ENCODE data around the gene PKDCC.

The PKDCC gene

DNA sequence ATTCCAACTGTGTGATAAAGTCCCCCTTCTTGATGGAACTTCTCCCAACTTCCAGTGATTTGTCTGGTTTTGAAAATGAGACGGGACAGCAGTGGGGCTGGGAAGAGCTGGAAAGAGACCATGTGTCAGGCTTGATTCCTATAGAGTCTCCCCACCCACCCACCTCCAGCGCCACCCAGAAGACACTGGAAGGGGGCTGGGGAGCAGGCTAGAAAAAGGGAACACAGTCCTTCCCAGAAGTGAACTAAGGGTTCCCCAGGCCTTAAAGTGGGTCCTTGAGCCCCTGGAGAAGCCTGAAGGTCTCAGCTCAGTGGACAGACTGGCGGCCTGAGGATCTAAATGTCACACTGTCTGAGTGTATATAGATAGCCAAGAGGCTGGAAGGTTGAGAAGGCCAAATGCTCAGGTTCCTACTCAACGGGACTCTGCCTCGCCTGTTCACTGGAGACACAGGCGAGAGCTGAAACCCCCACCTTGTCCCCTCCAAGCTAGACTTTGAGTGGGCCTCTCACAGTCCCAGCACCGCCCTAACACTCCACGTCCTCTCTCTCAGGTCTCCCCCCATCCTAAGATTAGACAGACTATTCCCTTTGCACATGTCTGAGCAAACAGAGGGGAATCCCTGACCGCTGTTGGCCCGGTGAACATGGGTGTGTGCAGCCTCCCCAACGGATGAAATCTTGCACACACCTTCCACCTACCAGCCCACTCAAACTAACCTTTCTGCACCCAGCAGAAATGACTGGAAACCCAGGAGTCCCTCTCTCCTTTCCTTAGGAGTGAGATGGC is 1.6 kb downstream of the PKDCC start:
- DNase-seq (ENCODE audit: low read depth) = no peak

DNA sequence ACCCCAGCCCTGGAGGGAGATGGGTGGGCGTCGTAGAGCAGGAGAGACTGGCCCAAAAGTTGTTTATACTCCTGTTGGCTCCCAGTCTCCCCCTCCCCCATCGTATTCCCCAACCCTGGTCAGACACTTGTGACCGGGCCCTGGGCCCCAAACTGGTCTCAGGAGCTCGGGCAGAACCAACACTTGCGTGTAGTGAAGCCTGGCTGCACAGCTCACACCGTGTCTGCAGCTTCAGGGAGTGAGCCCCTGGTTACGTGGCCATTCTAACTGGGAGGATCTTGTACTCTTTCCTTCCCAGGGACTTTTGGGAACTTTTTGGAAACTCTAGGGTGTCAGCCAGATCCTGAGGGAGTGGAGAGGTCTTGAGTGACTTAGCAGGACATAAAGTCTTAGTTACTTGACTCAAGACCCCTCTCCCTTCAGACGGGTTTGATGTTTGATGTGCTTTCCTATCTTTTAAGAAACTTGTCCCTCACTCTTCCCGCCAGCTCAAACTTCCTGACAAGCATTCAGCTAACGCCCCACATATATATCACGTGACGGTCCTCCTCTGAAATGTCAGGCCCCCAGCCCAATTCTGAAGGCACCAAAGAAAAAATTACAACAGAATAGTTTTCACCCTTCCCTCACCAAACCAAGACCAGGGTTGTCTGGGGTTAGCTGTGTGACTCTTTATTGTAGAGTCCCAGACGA is 2.3 kb downstream of the PKDCC start:
- no peak for DNase-seq (ENCODE audit: low read depth)

DNA sequence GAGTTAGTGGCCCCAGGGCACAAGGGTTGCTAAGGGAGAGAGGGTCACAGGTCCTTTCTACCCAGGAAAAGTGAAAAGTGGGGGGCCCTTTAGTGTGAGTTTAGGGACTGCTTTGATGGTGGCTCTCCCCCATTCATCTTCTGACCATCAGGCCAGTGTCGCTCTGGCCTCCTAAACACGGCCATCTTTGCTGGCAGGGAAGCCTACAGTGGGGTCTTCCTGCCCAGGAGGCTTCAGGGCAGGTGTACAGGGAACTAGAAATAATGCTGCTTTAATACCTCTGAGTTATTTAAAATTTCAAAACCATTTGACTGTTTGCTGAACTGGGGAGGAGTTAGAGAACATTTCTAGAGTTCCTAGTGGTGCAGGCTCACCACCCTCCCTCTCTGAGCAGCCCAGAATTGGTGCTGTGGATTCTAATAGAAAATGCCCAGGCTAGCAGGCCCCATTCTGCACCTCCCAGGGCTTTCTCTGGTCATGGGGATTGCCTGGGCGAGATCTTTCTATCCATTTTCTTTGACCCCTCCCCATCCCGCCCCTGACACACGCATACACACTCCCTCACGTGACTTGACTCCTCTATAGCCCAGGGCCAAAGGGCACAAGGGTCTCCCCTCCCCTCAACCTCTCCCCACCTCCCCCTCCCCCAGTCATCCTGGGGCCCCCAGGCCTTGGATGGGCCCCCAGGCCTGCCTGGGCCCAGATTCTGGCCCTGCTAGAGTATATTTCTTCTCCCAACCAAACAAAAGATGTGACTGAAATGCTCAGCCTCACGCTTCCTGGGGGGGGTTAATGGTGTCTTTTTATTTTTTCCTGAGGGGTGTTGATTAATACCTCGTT is 3.1 kb downstream of the PKDCC start:
- no peak for DNase-seq (ENCODE audit: low read depth)

DNA sequence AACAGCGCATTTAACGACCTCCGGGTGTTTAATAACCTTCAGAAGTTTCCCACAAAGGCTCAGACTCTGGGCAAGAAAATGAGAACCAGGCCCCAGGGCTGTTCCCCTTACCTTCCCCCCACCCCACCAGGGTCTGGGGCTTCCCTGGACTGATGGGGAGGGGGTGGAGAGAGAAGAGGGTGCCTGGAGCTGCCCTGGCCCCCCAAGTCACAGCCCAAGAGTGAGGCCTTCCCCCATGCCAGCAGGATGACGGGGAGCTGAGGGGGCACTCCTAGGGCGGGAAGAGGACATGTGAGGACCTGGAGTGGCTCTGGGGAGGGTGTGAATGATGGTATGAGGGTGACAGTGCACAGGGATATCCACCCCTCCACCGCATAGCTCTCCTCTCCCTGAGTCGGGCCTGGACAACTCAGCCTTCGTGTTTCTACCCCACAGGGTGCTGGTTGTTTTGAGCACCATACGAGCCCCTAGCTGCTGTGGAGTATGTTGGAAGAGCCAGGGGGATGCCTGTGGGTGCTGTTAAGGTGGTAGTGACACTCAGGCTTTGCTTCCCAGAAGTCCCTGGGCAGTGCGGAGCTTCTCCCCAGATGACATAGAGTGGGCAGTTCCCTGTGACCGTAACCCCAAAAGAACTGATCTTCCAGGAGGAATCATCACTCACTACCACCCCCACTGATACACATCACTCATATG is 3.9 kb downstream of the PKDCC start:
- DNase-seq (ENCODE audit: low read depth) = no peak

DNA sequence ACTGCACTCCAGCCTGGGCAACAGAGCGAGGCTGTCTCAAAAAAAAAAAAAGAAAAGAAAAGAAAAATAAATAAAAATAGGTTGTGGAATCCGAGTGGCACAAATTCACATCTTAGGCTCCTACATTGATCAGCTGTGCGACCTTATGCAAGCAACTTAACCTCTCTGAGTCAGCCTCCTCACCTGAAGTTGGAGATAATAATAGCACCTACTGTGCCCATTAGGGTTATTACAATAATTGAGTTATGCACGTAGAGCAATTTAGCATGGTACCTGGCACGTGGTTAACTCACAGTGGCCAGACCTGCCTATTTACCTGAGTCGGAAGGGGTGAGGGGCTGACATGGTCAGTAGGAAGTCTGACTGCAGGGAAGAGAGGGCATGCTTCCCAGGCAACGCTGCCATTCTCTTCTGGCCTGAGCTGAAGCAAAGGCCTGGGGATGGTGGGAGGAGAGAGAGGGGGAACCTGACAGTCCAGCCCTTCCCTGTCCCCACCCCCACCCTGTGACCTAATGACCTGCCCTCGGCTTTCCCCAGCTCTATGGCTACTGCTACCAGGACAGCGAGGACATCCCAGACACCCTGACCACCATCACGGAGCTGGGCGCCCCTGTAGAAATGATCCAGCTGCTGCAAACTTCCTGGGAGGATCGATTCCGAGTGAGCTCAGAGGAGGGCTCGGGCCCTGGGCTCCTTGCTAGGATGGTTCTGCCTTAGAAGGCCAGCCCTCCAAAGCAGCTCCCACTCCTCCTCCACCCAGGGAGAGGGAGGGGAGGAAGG is 5.1 kb downstream of the PKDCC start:
- DNase-seq (ENCODE audit: low read depth) = no peak

DNA sequence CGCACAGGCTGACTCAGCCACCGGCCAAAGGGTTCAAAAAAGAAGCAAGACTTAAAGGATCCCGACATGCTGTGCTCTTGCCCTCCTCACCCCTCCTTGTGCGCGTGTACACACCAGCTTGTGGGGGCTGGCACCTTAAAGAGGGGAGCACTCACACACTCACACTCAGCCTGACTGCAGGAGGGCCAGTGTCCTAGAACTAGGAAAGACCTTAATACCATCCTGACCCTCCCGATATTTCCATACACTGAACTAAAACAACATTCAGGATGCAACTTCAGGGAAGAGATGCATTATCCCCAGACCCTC is 5.6 kb downstream of the PKDCC start:
- DNase-seq (ENCODE audit: low read depth) = no peak

DNA sequence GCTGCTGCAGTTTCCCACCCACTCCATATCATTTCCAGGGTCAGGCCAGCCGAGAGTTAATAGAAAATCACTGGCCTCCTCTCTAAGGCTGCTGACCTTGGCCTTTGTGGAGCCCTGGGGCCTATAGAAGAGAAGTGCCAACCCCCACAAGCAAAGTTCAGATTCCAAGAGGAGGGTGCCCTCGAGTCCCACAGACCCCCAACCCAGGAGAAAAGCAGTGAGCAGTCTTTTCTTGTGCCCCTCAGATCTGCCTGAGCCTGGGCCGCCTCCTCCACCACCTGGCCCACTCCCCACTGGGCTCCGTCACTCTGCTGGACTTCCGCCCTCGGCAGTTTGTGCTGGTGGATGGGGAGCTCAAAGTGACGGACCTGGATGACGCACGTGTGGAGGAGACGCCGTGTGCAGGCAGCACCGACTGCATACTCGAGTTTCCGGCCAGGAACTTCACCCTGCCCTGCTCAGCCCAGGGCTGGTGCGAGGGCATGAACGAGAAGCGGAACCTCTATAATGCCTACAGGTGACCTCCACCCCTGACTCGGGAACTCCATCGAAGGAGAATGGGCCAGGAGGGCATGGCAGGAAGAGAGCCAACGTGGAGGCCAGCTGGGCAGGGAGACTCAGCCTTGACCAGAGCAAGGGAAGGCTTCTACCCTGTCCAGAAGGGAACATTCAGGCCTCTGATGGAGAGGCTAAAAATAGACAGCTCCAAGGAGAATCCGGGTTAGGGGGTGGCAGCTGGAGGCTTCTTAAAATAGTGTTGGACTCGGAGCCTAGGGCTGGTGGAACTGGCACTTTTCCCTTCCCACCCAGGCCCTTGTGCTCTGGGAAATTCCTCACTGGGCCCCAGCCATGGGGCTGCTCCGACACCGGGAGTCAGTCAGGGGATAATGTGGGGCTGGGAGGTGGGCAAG is 6.2 kb downstream of the PKDCC start:
- DNase-seq (ENCODE audit: low read depth) = no peak

DNA sequence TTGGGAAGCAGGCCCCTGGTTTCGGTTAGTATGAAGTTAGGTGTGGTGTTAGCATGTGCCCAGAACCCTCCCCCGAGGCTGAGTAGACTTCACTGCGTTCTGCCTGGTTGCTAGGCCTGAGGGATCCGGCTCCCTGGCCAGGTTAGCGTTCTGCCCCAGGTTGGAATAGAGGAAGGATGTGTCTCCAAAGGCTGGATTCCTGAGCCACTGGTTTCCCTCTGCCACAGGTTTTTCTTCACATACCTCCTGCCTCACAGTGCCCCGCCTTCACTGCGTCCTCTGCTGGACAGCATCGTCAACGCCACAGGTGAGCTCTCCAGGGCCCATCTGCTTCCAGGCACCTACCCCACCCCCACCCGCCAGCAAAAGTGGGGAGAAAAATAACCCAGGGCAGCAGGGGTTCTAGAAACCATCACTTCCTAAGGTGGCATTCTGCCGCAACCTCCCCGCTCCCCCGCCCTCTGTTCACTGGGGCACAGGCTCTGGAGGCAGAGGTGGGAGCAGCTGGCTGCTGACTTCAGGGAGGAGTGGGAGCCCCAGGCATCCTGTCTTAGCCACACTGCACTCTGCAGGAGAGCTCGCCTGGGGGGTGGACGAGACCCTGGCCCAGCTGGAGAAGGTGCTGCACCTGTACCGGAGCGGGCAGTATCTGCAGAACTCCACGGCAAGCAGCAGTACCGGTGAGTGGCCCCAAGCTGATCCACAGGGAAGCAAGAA is 7.1 kb downstream of the PKDCC start:
- DNase-seq (ENCODE audit: low read depth) = no peak

DNA sequence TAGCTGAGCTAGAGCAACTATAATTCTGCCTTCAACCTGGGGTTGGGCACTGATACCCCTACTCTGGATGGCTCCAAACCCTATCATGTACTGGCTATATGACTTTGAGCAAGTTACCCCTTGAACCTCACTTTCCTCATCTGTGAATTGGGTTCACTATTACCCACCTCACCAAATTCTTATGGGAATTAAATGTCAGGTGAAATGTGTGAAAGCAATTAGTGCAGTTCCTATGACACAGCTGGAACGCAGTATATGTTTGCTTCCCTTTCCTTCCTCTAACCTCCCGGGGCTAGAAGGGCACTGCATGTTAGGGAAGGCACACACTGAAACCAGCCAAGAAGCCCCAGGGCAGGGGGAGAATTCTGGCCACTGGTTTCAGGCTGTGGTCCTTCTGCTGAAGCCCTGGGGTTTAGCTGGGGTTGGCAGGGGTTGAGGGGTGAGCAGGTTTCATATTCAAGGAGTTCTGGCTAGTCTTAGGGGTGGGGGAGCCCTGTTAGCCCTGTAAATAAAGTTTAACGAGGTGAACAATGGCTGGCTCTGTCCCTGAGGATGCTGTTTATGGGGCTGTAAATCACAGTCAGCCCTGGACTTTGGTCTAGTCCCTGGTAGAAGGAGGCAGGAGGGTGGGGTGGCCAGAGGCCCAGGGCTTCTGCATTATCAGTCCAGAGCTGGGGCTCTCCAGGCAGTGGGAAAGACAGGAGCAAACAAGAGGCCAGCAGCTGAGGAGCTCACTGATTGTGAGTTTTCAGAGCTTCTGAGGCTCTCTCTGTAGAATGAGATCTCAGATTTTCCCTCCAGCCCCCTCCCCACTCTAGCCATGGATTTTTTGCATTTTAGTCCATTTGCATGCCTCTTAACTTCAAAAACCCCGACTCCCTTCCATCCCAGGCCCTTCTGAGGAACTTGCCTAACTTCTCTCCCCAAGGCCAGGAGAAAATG is 8.0 kb downstream of the PKDCC start:
- no peak for DNase-seq (ENCODE audit: low read depth)

DNA sequence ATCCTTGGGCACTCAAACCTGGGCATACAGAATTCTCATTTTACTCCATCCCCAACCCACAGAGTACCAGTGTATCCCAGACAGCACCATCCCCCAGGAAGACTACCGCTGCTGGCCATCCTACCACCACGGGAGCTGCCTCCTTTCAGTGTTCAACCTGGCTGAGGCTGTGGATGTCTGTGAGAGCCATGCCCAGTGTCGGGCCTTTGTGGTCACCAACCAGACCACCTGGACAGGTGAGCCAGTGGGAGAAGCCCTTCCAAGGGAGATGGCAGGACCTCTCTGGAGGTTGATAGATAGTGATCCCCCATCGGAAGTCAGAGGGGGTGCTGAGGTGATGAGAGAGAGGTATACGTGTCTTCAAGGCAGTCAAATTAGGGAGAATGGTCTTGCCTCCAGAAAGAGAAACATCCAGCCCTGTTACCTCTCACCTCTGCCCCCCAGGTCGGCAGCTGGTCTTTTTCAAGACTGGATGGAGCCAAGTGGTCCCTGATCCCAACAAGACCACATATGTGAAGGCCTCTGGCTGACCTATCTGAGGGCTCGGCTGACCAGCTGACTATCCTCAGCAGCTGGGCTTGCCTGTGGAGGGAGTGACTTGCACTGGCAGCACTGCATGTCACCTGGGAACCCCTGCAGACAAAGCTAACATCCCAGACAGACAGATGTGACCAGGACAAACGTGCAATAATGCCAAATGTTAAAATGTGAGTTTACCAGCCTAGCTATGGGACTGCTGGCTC is 9.5 kb downstream of the PKDCC start:
- no peak for DNase-seq (ENCODE audit: low read depth)

DNA sequence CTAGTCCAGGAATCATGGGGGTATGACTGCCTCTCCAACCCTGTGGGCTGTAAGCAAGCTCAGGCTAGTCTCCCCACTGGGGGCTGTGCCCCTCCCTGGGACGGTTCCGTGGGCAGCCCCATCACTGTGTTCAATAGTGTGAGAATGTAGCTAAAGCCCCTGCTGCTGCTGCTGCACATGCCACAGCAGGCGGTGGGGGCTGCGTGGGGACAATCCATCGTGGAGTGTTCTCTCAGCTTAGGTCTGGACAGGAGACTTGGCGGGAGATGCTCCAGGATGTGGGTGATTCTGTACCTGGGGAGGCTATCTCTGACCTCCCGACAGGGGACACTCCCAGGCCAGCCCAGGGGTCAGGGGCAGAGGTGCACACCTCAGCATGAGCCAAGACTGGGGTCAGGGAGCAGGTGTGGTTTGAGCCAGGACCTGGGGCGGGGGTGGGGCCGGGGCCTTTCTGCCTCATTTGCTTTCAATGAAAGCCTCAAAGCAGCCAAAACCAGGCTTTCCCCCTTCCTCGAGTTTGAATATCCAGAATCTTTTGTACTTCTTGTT is 10.2 kb downstream of the PKDCC start:
- DNase-seq (ENCODE audit: low read depth) = no peak

DNA sequence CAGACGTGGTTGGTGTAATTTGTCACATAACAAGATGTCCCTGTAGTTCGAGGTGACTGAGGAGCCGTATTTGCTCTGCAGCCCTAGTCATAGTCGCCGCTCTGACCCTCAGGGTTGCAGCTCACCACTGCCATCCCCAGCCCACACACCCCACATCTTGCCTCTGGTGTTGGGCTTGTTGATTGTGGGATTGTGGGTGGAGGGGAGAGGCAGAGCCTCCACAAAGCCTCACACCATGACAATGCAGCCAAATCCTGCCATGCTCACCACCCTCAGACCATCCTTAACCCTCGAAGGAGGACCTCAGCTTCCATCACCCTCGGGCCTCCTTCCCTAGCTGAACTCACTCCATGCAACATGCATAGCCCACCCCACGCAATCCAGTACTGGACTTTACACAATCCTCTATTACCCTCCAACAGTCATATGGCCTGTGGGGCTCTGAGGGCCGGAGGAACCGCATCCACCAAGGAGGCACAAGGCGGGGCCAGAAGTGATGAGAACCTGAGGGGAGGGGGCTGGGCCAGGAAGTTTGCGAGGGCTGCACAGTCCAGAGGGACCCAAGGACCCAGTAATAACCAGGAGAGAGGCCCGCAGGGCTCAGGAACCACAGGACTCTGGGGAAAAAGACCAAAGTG is 11.6 kb downstream of the PKDCC start:
- no peak for DNase-seq (ENCODE audit: low read depth)

DNA sequence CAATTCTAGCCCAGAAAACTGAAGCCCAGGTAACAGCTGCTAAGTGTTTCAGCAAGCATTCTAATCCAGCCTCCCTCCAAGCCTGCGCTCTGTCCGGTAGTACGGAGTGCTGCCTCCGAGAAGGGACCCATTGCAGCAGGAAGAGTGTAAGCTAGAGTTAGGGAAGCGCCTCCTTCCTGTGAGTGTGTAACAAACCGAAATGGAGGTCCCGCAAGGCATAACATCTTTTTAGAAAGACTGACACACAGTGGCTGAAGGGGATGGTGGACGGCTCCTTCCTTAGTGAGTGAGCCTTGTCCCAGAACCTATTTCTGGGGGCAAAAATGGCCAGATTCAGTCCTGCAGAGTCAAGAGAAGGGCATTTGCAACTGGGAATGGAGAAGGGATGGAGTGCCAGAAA is 12.2 kb downstream of the PKDCC start:
- no peak for DNase-seq (ENCODE audit: low read depth)

DNA sequence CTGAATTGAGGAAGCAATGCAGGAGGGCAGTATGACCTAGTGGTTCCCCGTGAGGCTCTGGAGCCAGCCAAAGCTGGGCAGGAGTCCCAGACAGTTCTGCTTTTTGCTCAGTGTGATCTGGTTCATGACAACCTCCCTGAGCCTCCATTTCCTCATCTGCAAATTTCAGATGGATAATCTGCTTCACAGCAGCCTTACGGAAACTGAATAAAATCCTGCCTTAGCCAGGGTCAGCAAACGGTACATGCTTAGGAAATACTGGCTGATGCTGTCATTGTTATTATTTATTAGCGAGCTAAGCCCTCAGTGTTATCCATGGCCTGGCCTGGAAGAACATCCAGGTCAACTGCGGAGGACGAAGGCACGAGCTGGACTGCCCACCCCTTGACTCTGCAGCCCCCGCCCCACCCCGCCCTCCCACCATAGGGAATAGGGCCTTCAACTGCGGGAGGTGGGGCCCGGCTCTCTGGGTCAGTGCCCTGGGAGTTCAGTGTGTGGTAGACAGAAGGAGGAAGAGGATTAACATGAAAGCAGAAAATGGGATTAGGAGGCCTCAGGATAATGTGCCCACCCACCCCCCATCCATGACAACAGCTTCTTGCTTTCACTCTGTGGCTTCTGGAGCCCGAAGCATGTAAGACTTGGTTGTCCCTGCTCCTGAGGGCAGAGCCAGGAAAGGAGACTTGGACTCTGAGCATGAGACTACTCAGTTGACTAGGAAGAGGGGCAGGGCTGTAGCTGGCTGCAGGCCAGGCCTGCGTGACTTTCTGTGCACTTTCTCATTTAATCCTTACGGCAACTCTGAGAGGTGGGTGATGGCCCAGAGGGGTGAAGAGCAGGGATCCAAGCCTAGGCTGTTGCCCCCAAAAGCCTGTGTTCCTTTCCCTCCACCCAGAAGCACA is 13.1 kb downstream of the PKDCC start:
- peak; percentile 54 for DNase-seq (ENCODE audit: low read depth)

DNA sequence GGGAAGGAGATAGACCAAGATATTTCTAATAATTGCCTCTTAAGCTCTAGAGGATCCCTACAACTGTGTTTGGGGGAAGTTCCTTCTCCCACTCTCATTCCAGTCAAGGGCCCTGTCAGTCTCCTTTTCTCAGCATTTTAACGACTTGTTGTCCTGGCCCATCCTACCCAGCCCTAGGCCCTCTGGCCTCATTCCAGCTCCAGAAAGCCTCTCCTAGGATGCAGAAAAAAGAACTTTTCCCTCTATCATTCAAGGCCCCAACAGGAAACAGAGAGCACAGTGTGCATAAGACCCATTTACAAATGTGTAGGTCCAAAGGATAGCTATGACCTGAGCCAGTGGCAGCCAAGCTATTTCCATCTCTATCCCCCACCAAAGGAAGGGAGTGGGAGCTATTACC is 14.0 kb downstream of the PKDCC start:
- DNase-seq (ENCODE audit: low read depth) = no peak
